Activated CD8-positive, alpha-beta memory T cell treated with anti-CD3 and anti-CD28 coated beads for 1 hour (primary cell): ENCODE data around the gene KSR1.
A peak's percentile ranks its signal among the peaks of the same experiment; 100 is the strongest.
"Not testable (repeated sequence)": the region's sequence is repeated elsewhere in the genome, so short reads cannot be mapped to it uniquely, and the experiment has no call there.

Experiments
- DNase-seq, 2 donors: peaks; one replicate each; pipeline ENCODE4 v3.0.0-alpha.2; 2020; ENCODE audit warnings: low read depth in 1 of 2; ENCODE audit errors: extremely low read depth in 1 of 2

KSR1 gene

DNA sequence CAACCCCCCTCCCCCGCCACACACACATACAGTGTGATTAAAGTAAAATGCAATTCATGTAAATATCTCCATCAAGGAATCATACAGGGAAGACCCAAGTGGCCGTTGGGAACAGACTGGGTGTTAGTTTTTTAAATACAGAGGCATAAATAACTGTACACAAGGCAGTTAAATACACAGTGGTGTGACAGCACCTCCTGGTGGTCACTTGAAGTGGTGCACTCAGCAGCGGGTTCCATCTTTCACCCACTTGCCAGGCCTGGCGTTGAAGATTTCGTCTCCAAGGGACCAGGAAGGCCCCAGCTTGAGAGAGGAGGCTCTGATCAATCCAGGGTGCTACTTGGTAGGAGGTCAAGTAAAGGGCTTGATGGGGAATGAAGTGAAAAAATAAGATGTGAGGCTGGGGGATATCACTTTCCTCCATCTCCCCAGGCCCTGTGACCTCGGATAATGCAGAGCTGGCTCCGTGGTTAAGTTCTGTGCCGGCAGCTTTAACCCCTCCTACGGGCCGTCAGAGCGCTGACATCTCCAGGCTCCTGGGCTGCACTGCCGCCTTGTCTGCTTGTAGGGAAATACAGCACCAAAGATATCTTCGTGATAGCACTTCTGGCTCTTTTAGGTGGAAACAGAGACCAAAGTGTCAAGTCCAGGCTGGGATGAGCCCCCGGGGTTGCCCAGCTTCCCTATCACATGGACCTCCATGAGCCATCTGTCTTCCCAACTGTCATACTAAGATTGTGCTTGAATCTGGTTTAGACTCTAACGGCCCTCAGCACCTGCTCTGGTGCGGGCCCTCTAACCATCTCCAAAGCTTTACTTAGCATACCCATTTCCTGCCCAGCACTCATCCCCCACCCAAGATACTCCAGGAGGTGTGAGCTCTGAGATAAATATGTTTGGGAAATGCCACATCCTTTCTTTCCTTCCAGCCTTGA, 195.4 kb downstream of the KSR1 start:
- peak; percentile 9 to 50 for DNase-seq

DNA sequence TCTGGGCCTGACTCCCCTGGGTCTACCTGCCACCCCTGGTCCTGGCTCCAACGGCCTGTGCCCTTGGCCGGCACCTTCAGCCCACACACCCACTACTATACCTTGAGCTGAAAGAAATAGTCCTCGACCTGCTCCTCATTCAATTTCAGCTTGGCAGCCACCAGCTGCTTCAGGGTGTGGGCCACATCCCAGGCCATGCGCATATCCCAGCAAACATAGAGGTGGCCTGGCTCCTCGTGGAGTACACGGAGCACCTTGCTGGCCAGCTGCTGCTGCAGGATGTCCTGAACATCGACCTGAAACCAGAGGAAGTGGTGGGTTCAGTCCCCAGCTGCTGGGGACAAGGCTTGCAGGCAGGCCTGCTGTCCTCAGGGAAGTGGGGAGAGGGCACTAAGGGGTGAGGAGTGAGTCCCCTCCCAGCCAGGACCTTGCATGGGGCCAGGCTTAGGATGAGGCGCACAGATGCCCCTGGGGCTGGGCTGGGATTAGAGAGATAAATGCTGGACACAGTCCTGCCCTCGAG, 197.3 kb downstream of the KSR1 start:
- not testable (repeated sequence) for DNase-seq

DNA sequence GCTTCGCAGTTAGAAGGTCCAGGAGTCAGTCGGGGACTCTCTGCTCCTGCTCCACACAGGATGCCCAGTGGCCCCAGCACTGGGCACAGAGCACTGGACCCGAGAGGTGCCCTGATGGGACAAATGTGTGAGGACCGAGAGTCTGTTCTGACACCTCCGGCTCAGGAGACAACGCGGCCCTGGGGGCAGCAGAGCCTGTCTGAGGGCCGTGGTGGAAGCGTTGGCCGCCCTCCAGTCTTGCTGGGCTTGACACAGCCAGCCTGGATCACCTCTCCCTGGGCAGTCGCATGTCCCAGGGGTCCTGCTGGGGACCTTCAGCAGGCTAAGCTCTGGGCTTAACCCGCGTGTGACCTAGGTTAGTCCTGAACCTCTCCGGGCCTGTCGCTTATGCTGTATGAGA, 197.9 kb downstream of the KSR1 start:
- DNase-seq, result no peak

DNA sequence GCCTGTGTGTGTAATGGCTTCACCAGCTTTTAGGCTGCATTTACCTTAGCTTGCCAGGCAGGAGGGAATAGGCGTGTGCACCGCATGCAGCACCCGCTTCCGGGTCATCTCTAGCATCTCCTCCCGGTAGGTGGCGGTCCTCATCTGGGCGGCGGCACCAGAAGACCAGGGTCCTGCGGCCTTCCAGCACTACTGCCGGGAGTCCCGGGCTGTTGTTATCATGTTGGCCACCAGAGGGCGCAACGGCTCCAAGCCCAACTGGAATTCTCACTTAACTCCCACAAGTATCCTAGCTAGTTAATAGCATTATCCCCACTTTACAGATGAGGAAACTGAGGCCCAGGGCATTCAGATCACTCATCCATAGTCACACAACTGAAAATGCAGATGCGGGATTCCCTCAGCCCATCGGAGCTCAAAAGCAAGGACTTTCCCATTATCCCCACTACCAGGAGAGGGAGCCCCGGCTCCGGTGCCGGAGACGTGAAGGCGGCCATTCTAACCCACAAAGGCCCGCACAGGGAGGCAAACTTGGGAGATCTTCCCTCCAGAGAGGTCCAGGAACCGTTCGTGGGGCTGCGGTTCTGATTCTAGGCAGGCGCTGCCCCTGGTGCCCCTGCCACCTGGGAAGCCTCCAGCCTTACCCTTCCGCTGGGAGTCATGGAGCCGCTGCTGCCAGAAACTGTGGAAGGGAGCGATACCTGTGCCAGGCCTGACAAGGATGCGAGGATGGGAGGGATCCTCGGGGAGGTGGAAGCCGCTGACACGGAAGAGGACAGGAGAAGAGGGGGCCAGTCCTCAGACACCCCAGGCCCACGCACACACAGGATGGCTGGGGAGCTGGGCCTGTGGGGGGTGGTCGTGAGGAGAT, 198.6 kb downstream of the KSR1 start:
- DNase-seq, result peak; percentile 10 to 42

DNA sequence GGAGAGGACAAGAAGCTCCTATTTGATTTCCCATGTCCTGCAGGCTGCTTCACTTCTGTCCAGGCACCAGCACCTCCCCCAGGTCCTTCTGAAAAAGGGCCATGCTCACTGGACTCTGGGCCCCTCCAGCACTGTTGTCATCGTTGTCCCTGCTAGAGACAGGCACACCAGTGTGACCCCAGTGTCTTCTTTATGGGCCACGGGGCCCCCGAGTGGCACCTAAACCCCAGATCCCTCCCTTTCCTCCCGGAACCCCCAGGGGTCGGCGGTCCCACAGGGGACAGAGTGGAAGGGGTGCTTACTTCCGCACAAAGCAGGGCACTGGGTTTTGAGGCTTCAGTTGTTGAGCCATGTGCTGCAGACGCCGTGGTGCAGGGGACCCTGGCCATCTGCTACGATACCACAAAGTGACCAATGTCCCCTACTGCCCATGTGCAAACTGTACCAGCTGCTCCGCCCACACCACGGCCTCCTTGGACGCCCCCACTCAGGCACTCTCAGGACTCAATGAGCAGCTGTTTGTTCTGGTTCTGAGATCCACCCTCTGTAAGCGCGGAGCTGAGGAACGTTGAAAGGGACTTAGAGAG, 199.4 kb downstream of the KSR1 start:
- DNase-seq, result not testable (repeated sequence)

DNA sequence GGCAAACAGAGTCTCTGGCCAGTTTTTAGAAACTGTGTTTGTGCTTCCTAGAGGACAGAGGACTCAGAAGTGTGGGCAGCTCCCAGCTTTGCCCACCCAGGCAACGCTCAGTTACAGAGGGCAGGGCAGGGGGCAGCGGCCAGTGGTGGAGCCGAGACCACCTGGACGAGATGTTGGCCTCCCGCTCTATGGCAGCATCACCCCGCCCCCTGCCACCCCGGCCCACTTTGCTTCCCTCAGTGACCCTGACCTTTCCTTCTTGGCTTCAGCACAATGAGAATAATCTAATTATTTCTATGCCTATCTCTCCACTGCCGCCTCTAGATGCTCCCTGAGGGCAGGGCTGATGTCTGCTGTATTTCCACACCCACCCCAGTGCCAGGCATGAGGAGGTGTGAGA, 200.4 kb downstream of the KSR1 start:
- not testable (repeated sequence) for DNase-seq

DNA sequence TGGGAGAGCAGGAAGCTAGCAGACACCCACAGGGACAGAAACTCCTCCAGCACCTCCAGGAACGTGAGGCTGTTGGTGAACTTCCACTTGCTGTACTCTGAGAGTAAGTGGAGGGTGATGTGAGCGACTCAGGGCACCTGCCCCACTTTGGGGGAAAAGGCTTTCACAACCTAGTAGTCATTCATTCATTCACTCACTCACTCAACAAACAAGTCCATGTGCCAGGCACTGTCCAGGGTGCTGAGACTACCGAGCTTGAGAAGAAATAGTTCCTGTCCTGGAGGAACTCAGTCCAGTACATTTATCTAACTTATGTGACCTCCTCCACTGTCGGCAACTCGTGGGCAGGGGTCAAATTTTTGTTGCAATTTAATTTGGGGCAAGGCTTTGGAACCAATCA, 201.4 kb downstream of the KSR1 start:
- DNase-seq, result no peak

DNA sequence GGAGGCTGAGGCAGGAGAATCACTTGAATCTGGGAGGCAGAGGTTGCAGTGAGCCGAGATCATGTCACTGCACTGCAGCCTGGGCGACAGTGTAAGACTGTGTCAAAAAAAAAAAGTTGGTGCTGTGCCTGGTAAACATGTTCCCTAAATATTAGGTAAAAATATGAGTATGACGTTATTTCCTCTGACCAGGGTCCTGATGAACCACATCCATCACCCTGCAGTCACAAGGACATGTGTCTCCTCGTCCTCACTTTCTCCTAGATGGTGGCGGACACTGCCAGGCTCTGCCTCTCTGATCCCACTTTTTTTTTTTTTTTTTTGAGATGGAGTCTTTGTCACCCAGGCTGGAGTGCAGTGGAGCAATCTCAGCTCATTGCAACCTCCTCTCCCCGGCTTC, 203.4 kb downstream of the KSR1 start:
- DNase-seq, result no peak

DNA sequence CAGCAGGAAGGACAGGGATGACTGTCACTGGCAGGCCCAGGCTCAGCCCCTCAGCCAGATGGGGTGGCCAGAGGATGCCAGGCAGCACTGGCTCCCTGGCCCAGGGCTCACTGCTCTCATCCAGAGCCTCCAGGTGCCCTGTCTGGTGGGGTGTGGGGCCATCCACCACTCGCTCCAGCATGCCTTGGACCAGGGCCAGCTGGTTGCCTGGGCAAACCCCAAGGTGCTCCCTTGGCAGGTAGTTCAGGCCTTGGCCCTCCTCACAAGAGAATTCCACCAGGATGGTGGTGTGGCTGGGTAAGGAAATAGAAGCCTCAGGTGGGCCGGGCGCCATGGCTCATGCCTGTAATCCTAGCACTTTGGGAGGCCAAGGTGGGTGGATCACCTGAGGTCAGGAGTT, 204.2 kb downstream of the KSR1 start:
- DNase-seq, result no peak

DNA sequence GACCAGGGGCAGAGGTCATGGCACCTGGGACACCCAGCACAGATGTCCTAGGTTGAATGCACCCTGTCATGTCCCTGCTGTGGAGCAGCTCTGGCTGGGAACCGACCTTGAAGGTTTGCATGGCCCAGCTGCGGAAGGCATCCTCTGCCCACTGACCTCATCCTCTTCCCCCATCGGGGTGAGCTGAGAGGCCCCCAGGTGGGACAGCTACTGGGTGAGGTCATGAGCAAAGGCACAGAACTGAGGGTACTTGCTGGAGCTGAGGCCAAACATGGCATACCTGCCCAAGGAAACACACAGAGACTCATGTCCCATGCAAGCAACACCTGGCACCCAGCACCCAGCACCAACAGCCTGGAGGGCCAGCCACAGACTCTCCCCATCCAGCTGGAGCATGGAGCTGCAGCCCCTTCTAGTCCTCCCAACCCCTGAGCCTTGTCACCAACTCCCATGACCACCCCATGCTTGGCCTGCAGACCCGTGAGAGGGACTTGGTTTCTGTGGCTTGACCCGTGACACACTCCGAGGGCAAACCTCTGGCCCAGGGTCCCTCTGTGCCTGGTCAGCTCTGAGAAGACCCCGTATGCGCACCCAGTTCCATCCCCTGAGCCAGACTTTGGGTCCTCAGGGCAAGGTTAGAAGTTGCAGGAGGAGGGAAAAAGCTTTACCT, 207.8 kb downstream of the KSR1 start:
- DNase-seq, result no peak

DNA sequence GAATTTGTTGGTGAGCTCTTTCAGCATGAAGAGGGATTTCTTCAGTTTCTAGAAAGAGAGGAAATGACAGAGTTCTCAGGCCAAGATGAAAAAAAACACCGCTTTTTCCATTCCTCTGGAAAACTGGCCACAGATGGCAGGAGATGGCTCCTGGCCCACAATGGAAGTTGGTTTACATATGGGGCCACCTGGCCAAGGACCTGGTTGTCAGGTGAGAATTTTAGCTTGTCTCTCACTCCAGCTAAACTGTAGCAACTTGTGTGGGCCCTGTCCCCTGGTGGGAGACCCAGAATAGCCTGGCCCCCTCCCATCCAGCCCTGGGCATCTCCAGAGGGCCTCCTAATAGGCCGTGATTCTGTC, 208.3 kb downstream of the KSR1 start:
- DNase-seq, result no peak

DNA sequence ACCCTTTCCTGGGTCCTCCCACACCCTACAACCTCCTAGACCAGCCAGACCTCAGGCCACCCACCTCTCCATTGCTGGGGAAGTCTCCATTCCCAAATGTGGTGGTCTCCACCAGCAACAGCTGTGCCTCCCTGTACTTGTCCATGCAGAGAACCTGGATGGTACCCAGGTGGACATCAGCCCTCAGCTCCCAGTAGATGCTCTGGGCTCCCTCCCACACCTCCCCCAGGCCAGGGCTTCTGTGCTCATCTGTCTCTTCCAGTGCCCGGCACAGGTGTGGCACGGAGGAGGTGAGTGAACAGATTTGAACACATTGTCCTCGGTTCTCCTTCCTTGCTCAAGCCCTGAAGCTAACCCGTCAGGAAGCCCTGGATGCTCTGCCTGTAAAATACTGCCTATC, 209.3 kb downstream of the KSR1 start:
- no peak for DNase-seq

DNA sequence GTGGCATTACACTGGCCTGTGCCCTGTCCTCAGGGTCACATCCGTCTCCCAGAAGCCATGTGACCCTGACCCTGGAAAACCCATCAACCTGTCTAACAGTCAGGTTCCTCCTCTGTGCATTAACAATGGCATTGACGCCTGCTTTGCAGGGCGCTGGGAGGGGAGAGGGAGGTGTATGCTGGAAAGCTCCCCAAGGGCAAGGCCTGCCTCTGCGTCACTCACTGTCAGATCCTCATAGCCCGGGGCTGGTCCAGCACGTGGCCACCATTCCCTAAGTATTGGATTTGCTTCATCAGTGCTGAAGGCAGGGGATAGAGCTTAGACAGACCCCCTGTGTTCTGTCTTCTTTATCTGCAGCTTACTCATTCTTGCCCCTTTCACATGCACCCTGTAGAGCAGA, 210.0 kb downstream of the KSR1 start:
- not testable (repeated sequence) for DNase-seq

DNA sequence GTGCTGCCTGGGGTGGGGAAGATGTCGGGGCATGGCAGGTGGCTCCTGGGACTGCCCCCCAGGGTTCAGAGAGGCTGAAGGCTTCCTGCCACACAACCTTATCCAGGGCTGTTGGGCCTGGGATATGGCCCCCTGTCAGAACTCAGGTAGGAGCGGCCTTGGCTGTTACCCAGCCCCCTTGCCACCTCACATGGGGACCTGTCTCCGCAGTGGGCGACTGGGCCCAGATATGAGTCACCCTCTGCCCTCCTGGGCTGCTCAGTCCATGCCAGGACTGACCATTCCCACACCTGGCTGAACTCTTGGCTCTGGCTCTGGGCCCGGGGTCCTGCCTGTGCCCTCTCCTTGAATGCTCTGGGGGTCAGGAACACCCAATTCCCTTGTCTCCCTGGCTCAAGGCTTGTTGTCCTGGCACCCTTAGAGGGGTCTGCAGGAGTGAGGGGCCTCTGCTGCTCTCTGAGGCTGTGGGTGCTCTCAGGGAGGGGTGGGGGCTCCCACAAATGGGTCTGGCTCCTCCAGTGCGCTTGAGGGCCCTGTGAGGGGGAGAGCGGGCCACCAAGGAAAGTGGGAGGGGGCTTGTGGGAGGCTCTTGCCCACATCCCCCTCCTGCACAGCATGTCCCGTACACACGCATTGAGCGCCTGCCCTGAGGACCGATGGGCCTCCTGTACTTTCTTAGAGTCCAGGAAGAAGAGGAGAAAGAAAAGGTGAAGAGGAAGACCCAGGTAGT, 210.7 kb downstream of the KSR1 start:
- no peak for DNase-seq

DNA sequence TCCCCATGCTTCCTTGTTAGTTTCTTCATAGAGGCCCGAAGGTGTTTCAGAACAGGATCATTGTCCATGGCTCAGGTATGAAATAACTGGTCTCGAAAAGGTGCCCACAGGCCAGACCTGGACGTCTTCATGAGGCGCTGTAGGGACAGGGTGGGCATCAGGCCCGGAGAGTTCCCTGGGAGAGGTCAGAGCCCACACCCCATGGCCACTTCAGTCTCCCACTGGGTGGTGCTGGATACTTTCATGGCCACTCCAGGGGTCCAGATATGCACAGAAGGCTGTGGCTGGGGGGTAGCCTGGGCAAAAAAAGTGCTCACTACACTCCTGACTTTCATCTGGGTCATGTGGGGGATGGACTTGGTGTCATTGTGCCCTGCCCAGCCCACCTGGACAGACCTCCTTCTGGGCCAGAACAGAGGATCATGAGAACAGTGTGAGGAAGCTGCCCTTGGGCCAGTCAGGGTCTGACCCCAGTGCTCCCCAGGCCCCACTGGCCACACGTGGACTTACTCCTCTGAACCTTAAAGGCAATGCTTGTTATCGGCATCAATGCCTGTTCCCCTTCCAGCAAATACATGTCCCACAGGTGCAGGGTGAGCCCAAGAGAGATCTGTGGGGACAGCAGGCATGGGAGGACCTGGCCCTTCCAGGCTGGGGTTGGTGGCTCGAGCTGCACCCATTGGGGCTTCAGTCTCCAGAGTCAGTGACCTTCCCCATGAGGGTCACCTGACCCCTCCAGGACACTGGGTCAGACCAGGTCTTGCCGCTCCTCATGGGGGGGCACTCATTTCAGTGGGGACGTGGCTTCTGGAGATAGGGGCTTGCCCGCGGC, 211.6 kb downstream of the KSR1 start:
- DNase-seq, result no peak

DNA sequence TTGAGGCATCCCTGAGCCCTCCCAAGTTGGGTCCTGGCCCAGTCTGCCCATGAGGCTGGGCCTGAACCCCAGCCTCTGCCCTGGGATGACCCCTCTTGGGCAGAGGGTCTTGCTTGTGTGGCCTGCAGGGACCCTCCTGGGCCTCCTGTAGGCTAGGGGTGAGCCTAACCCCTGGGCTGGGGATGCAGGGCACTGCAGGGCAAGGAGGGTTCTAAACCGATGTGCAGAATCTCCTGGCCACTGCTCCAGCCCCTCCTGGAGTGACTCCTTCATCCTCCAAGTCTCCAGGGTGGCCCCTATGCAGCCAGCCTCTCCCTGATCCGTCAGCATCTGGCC, 212.2 kb downstream of the KSR1 start:
- DNase-seq, result no peak

DNA sequence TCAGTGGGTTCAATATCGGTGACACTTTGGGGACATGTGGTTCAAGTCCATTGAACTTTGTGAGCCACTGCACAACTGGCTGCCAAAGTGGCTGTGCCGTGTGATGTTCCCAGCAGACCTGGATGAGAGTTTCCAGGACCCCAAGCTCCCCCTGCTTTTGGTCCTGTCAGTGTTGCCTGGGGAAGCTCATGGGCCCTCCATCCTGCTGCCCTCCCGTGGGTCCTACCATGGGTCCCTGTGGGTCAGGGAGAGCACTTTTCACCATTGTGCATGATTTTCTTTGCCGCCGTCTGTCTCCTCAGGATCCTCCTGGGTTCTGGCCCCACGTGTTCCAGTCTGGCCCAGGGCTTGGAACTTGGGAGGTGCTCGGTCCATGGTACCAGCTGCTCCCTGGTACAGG, 212.9 kb downstream of the KSR1 start:
- no peak for DNase-seq

DNA sequence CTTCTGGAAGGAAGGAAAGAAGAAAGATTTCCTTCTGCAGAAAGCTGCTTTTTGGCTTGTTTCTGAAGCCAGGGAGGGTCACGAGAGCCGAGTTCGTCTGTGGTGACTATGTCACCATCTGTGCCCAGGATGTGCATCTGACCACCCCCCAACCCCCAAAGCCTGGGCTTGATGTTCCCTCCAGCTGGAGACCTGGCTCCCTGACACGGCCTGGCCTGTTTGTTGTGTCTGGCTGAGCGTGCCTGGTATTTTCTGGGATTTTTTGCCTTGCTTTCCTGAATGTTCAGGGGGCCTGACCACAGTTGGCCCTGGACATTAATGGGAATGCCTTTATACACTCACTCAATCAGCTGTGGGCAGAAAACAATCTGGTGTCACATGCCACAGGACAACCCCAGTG, 213.6 kb downstream of the KSR1 start:
- DNase-seq, result no peak

DNA sequence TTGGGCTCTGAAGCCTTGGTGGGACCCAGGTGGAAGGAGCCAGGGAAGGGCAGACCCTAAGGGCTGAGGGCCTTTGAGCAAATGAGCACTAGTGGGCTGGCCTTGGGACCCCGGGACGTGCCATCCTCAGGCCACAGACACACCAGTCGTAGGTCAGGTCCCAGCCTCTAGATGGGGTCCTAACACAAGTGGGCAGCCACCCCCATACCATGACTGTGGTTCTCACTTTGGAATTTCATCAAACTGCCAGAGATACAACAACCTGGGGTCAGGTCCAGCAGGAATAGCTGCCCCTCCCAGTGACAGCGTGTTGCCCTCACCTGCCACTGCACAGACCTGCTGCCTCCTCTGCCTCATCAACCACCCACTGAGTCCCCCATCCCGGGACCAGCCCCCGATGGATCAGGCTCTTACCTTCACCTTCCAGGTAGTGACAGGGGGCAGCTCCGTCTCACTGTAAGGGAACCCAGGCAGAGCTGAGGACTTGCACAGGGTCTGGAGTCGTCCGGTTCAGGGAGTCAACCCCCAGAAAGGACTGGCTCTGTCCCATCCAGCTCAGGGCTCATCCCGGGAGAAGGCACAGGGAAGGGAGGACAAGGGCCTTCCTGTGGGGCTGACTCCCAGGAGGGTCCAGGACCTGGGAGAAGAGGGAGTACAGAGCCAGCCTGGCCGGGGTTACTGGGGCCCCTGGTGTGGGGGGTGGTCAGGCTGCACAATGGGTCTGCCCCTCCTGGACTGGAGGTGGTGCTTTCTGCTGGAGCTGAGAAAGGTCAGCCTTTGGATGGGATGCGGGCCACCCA, 214.7 kb downstream of the KSR1 start:
- no peak for DNase-seq
